CD1c-positive myeloid dendritic cell (primary cell): ENCODE results near the gene FAM181B.

Source experiments
- DNase-seq: peaks from one replicate; pipeline ENCODE4 v3.0.0-alpha.2; 2016; ENCODE audit errors: extremely low spot score

Gene FAM181B

DNA sequence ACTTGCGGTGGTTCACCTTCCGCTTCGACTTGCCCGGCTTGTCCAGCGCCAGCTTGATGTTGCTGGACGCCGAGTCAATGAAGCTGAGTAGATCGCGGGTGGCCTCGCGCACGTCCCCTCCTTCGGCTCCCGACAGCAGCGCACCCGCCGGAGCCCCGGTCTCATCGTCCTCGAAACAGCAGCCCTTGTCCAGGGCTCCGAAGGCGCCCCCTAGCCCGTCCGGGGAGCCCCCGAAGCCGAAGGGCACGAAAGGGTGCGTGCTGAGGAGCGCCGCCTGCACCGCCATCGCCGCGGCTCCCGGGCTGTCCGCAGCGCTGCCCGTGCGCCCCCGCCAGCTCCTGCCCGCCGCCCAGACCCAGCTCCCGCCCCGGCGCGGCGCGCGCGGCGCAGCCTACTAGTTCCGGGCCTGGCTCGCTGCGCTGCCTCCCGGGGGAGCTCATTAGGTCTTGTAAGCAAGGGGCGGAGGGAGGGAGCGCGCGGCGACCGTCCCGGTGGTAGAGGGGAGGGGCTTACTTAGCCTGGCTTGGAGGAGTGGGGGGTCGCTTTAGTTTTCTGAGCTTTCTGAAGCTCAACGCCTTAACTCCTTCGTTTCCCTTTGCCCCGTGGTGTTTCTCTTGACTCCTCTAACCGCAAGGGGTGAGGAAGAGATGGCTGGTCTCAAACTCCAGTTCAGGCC is at the start of gene FAM181B:
Gene FAM181B, minus strand, starts transcription at position 421 of the 676 bp plus-strand sequence. Its CDS starts 135 bp downstream, at position 286.
- peak; percentile 13 for DNase-seq

DNA sequence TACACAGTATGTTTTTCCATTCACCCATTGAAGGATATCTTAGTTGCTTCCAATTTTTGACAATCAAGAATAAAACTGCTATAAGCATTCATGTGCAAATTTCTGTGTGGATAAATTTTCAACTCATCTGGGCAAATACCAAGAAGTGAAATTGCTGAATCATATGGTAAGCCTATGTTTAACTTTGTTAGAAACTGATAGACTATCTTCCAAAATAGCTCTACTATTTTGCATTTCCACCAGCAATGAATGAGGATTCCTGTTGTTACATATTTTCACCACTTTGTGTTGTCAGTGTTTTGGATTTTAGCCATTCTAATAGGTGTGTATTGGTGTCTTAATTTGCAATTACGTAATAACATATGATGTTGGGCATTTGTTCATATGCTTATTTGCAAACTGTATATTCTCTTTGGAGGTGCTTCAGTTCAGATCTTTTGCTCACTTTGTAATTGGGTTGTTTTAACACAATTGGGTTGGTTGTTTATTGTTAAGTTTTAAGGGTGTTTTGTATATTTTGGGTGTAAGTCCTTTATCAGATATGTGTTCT is 49.2 kb upstream of the FAM181B start:
- no peak for DNase-seq

- no peak for DNase-seq
Measured at GRCh38 chr11:82778776-82779175, 45.1 kb upstream of the FAM181B start.

GRCh38 chr11:82776377-82776776 is 42.7 kb upstream of the FAM181B start:
- no peak for DNase-seq

DNA sequence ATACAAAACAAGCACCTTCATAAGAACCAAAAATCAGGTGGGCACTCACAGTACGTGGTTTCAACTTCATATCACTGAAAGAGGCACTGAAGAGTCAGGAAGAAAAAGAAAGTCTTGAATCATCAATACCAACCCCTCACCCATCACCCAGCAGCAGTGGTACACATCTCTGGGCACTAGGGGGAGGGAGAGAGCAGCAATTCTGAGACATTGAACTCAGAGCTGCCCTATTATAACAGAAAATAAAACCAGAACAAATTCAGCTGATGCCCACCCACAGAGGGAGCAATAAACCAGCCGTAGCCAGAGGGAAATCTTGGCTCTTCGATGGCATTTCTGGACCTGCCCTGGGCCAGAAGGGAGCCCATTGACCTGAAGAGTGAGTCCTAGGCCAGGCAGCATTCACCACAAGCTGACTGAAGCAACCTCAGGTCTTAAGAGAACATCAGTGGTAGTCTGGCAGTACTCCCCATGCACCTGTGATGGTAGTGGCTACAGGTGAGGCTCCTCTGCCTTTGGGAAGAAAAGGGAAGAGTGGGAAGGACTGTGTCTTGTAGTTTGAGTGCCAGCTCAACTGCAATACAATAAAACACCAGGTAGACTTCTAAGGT is 42.2 kb upstream of the FAM181B start:
- peak; percentile 50 for DNase-seq

- DNase-seq, result no peak
Measured at GRCh38 chr11:82775218-82775617, 41.6 kb upstream of the FAM181B start.

DNA sequence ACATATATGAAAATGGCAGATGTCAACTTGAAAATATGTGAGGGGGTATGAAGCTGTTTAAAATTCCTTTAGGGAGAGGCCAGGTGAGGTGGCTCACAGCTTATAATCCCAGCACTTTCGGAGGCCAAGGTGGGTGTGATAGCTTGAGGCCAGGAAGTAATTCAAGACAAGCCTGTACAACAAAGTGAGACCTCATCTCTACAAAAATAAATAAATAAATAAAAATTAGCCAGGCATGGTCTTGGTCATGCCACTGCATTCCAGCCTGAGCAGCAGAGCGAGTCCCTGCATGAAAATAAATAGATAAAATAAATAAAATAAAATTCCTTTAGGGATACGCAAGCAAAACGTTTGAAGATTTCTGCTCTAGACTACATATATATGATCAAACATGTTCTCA is 38.1 kb upstream of the FAM181B start:
- DNase-seq, result no peak

GRCh38 chr11:82767123-82767522 is 33.5 kb upstream of the FAM181B start:
- DNase-seq, result no peak

DNA sequence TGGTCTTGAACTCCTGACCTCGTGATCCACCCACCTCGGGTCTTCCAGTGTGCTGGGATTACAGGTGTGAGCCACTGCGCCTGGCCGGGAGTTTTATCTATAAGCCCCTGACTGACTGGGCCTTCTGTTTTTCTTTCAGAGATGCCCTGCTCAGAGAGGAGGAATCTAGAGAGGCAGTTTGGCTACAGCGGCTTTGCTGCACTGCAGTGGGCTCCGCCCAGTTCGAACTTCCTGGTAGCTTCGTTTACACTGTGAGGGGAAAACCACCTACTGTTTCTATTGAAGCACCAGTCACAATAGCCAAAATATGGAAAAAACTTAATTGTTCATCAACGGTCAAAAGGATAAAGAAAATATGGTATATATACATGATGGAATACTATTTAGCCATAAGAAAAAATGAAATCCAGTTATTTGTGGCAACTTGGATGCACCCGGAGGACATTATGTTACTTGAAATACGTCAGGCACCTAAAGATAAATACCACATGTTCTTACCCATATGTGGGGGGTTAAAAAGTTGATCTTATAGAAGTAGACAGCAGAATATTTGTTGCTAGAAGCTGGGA is 31.9 kb upstream of the FAM181B start:
- no peak for DNase-seq

DNA sequence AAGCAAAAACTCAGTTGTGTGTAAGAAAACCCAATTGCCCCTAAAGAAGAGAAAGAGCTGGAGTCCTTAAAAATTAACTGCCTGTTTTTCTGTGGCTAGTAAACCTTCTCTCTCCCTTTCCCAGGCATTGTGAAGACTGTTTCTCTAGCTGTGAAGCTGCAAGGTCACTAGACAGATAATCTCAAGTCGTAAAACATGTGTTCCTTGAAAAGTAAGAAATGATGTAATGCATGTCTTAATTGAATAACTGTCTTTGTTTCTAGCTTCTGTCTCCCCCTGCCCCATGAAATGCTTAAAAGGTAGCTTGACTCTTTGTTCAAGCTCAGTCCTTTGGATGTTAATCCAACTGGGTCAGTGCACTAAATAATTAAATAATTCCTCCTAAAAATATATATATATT is 29.5 kb upstream of the FAM181B start:
- no peak for DNase-seq

DNA sequence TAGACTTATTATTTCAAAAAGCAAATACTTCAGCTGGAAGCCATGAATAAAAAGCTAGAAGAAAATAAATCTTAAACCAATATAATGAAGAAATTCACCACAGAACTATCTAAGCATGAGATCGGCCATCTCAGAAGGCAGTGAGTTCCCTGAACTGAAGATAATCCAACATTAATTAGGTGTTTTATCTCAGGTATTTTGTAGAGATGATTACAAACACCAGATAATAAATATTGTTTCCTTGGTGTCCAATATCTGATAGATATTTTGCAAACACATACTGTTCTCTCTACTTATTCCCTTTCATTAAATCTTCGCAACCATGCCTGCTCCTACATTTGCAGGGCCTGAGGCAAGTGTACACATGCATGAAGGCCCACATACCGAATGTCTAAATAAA is 26.0 kb upstream of the FAM181B start:
- DNase-seq, result no peak

DNA sequence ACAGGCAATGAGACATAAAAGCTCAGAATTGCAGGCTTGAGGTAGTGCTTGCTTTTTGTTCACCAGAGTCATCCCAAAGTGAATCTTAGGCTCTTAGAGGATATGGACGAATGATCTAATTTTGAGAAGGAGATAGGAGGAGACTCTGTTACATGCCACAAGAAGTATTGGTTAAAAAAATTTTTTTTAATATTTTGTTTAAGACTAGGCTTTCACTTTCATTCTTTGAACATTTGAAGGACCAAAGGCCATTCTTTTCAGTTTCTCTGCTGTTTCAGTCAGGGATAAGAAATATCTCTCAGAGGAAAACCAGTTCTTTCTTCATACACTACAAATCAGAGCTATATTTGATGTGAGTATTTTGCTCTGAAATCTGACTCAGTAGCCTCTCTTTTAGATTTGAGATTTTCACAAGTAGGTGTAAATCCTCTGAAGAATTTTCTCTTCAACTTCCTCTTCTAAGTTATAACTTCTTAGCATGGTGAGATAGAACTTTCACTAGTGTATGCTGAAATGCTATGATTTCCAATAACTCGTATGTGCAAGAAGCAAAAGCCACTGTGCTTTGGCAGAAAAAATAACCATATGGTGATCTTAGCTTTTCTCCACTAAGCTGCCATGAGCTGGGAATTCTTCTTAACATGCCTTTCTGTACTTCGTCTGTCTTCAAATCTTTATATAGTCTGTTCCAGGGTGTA is 24.1 kb upstream of the FAM181B start:
- DNase-seq, result no peak

- no peak for DNase-seq
Measured at GRCh38 chr11:82756765-82757639, 23.3 kb upstream of the FAM181B start.

GRCh38 chr11:82754410-82754809 is 20.7 kb upstream of the FAM181B start:
- DNase-seq, result no peak

DNA sequence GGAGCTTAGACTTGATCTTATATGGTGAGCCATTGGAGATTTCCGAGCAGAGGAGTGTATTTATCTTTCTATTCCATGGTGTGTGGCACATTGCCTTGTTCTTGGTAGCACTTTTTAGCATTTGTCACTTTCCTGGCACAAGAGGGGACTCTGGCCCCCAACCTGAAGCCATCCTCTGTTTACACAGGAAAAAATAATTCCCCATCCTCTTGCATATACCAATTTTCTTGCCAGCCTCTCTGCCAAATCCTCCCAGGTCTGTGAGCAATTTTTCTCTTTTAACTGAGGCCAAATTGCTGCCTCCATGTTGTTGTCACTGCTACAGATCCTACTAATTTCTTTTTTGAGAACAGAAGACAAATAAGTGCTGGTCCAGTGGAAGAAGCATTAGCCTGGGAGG is 20.3 kb upstream of the FAM181B start:
- no peak for DNase-seq

GRCh38 chr11:82752801-82753200 is 19.1 kb upstream of the FAM181B start:
- no peak for DNase-seq

- DNase-seq, result no peak
Measured at GRCh38 chr11:82750643-82751139, 17.0 kb upstream of the FAM181B start.

DNA sequence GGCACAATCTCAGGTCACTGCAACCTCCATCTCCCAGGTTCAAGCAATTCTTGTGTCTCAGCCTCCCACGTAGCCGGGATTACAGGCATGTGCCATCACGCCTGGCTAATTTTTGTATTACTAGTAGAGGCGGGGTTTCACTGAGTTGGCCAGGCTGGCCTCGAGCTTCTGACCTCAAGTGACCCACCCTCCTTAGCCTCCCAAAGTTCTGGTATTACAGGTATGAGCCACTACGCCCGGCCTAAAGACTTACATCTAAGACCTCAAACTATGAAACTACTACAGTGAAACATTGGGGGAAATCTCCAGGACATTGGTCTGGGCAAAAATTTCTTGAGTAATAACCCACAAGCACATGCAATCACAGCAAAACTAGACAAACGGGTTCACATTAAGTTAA is 13.8 kb upstream of the FAM181B start:
- DNase-seq, result no peak

DNA sequence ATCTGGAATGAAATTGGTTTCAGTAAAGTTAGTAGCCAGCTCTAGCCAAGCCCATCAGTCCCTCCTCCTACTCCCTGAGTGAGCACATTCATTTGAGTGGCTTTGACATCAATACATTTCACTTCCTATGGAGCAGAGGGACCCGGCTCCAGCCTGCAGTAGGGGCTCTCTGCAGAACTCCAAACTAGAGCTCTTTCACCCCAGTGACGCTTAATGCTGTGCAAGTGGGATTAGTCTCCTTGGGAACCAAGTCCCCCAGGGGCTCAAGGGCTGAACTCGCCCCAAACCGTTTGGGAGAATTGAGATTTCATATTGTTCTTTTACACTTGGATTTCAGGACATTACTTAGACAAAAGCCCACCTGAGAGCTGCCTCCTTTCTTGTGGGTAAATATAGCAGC is 4.4 kb upstream of the FAM181B start:
- DNase-seq, result no peak

- DNase-seq, result no peak
Measured at GRCh38 chr11:82734120-82734479, 436 bp upstream of the FAM181B start.

GRCh38 chr11:82732734-82733443 is 775 bp downstream of the FAM181B start:
- DNase-seq, result no peak
